Activated naive CD4-positive, alpha-beta T cell treated with anti-CD3 and anti-CD28 coated beads, Interleukin-2, amount 50 U/mL, for 16 hours (primary cell): ENCODE measurements around the gene ACCSL.

ENCODE experiments used
- DNase-seq: peaks from one replicate; pipeline ENCODE4 v3.0.0-alpha.2; 2020

Gene ACCSL

GRCh38 chr11:44047931-44048431 lies at the start of gene ACCSL:
ACCSL (plus strand) TSS chr11:44047981; CDS start chr11:44048037, 56 bp downstream.
- no peak for DNase-seq

DNA sequence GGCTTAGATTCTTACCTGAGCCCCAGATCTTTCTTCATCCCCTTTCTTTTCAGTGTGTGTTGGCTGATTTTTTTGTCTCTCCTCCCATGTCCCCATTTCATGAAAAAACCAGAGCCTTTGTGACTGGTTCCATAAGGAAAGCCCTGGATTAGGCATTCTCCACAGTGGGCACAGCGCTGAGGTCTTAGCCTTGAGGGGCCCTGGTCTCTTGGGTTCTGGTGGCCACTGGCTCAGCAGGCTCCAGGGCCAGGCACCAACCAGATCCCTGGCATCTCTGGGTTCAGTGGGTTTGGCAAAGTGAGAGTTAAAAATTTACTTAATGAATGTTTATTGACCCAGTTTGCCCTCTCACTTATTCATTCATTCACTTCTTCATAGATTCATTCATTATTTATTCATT lies 49.5 kb upstream of the ACCSL start:
- DNase-seq, result no peak

- DNase-seq, result no peak
Observed at GRCh38 chr11:44000731-44001130, 47.0 kb upstream of the ACCSL start.

DNA sequence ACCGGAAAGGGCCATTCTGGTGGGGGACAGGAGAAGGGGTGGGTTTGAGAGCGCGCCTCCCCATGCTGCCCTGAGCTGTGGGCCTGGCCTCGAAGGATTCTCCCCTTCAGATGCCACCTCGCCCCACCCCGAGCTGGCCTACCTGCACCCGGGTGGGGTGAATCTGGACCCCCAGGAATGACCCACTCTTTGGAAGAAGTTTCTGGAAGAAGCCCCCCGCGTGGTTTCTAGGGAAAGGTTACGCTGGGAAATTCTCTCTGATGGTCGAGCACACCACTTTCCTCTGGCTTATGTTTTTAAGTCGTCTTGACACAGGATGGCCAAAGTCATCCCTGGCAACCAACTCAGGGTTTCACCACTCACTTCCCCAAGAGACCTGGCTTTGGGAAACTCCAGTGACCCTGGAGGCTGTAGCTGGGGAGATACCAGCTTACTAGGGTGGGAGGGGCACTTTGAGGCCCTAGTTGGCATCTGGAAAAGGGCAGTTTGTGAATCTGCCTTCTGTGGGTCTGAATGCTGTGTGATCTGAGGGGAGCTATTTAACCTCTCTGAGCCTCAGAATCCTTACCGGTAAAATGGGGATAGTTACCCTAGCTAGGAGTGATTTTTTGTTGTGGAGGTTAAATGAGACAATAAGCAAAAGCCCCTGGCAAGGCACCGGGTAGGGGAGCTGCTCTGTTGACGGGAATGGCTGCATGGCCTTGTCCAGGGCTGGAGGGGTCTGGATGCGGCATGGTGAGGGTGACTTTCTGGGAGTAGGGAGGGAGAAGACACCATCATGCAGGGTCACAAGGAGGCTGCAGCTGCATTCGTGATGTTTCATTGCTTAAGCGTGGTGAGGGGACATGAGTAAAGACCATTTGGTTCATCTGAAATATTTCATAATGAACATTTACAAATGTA lies 45.3 kb upstream of the ACCSL start:
- no peak for DNase-seq

DNA sequence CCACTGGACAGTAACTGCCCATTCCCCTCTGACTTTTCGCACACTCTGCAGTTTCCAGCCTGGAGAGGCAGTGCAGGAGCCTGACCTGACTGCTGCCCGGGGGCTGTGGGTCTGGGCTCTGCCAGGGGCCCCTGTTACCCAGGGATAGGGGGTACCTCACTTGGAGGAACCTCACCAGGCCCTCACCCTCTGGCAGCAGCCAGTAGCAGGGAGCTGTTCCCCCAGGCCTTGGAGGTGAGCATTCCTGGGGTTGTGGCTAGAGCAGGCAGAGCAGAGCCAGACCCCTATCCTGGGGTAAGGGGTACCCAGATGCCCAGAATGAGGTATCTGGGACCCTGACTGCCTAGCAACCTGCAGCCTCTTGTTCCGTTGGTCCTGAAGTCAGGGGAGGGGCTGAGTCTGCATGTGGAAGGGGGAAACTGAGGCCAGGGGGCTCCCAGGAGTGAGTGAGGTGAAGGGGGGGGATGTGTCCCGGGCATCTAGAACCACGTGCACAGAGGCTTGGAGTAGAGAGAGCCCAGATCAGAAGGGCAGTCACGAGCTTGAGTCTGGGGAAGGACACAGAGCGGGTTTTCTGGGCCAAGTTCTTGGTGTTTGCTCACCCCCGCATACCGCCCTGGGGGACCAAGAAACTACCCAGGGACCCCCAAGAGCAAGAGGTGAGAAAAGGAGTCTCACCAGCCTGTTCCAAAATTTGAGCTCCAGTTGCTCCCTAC lies 43.9 kb upstream of the ACCSL start:
- DNase-seq, result no peak

DNA sequence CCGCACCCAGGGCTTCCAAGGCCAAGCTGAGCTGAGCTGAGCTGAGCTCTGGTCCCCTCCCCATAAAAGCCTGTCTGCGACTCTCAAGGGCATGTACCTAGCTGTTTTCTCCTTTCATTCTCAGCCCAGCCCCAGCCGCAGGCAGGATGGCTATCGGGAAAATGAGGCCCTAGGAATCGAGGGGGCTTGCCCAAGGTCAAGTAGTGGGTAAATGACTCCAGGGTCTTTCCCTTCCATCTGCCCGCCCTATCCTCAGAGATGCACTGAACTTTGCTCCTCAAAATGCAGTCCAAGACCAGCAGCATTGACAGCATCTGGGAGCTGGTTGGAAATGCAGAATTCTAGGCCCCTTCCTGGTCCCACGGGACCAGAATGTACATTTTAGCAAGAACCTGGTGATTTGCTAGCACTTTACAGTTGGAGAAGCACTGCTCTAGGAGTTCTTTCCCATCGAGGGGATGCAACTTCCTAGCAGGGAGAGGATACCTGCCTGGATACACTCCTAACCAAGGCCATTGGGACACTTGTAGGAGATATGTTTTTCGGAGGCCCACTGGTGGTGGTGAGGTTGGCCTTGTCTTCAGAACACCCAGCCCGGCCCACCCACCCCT lies 43.2 kb upstream of the ACCSL start:
- no peak for DNase-seq

DNA sequence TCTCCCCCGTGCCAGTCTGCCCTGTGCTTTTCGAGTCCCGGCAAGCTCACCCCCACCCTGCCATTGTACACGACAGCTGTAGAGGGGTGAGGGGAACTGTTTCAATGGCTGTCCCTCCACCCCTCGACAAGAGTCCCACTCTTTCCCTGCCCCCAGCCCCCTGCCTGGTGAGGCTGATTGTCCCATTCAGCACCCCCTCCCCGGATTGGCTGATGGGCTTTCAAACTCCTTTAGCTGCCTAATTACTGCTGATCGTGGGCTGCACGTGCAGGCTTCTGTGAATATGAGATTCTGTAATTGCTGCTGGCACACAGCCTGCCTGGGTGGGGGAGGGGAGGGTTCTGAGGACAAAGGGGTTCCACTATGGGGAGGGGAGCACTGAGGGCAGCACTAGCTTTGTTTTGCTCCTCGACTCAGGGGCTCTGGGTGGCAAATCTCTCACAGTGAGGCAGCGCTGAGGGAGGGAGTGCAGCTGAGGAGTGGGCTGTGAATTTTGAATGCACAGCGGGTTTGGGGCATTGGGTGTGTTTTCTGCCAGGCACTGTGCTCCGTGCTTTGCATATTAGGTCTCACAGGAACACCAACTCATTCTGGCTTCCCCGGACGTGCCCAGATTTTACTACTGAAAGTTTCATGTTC lies 42.6 kb upstream of the ACCSL start:
- DNase-seq, result no peak

DNA sequence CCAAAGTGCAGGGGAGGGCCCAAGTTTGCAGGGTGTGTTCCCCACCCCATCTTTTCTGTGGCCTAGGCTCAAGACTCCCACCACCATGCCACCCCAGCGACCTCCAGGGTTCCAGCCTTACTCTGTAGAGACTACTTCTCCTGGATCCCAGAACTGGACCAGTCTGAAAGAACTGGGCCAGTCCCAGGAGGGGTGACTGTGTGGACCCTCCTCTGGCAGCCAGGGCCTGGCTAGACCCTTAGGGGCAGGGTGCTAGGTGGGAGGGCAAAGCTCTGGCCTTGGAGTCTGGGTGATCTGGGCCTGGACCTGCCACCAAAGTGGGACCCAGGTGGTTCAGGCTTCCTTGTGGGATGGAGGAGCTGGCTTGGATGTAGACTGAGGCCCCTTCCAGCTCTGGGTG lies 41.8 kb upstream of the ACCSL start:
- DNase-seq, result no peak

- DNase-seq, result no peak
Observed at GRCh38 chr11:44006917-44007361, 40.8 kb upstream of the ACCSL start.

DNA sequence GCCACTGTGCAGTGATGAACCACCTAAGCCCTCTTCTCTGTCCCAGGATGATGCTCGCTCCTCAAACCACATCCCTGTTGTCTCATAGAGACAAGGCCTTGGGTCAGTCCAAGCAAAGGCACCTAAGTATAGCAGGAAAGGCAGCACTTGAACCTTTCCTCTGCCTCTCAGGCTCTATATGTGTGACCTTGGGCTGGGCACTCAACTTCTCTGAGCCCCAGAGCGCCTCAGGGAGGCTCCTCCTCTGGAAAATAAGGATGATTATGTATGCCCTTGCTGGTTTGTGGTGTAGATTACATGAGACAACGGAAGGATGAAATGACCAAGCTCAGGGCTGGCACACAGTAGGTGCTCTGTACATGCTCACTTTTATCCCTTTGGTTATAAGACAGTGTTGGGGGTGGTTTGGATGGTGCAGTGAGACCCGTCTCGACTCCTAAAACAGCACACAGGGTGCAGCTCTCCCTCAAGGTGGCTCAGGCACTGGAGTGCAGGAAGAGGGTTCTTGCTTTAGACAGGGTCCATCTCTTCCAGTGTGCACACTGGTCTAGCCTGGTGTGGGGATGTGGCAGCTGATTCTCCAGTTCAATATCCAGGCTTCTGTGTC lies 40.2 kb upstream of the ACCSL start:
- DNase-seq, result no peak

GRCh38 chr11:44008088-44008501 lies 39.7 kb upstream of the ACCSL start:
- DNase-seq, result no peak

DNA sequence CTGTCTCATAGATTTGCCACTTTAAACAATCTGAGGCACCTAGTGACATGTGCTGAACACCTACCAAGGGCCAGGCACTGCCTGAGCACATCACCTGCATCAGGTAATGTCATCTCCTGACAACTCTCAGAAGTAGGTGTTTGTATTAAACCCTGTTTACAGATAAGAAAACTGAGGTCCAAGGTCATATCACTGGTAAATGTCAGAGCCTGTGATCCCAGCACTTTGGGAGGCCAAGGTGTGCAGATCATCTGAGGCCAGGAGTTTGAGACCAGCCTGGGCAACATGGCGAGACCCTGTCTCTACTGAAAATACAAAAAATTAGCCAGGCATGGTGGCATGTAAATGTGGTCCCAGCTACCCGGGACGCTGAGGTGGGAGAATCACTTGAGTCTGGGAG lies 39.1 kb upstream of the ACCSL start:
- no peak for DNase-seq

DNA sequence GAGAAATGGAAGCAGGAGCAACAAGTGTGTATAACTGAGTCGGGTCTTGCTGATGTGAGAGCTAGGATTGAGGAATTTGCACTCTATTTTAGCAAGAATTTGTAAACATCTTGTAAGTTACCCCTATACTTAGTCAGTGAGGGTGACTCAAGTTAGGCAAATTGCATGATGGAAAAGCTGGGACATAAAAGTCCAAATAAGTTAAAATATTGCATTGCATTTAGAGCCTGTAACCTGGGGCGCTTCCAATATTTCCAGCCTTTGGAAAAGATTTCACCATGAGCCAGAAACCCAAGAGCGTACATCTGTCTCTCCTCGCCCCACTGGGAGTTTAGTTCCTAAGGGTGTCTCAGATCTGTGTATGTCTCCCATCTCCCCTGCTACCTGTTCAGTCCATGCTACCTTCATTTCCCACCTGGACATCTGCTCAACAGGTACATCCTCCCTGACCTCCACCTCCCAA lies 37.0 kb upstream of the ACCSL start:
- DNase-seq, result no peak

GRCh38 chr11:44011797-44012196 lies 36.0 kb upstream of the ACCSL start:
- no peak for DNase-seq

DNA sequence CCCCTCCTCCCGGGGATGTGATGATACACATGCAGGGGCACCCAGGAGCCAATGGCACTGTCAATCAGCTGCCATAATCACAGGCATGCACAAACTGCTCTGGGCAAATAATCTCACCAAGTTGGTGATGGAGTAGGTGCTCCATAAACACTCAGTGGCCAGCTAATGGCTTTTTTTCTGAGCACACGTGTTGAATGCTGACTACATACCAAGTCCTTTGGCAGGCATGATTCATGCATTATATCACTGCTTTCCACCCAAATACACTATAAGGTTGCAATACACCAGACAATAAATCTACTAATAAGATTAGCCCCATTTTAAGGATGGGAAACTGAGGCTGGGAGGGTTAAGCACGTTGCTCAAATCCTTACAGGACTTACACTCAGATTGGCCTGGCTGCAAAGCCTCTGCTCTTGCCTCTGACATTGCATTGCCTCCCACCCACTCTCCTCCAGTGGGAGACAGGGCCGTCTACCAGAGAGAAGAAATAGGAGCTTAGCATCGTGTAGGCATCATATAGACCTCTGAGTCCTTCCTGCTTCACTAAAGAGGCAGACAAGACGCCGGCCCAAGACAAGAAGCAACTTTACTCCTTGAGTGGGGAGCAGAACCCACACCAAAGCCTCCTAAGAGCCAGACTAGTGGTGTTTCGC lies 32.7 kb upstream of the ACCSL start:
- DNase-seq, result no peak

DNA sequence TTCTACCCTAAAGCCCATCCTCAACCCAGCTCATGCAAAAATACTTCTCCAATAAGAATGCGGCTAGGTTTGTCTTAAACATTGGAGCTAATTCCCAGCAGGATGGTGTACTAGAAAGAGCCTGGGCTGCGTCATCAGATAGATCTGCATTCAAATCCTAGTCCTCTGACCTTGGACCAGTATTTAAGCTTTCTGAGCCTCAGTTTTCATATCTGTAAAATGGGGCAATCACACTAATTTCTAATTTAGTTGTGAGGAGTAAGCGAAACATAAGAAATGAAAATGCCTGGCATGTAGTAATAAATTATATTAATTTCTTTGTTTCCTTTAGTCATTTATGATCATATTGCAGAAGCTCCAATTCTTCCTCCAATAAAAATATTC lies 32.2 kb upstream of the ACCSL start:
- DNase-seq, result no peak

DNA sequence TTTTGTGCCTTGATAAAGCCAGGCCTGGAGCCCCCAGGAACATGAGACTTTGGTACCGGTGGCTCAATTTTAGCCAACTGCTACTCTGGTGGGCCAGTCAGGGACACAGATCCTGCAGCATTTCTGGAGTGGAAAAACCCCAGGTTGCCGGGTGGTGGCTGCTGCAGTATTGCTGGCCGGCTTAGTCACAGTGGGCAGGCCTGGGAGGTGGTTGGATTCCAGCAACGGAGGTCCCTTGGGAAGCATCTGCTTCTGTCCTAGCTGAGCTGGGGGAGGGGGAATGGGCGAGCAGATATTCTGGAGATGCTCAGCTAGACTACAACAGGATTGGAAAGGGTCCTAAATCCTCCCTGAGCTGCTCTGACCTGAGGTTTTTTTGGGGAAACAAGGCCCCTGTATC lies 31.6 kb upstream of the ACCSL start:
- no peak for DNase-seq

DNA sequence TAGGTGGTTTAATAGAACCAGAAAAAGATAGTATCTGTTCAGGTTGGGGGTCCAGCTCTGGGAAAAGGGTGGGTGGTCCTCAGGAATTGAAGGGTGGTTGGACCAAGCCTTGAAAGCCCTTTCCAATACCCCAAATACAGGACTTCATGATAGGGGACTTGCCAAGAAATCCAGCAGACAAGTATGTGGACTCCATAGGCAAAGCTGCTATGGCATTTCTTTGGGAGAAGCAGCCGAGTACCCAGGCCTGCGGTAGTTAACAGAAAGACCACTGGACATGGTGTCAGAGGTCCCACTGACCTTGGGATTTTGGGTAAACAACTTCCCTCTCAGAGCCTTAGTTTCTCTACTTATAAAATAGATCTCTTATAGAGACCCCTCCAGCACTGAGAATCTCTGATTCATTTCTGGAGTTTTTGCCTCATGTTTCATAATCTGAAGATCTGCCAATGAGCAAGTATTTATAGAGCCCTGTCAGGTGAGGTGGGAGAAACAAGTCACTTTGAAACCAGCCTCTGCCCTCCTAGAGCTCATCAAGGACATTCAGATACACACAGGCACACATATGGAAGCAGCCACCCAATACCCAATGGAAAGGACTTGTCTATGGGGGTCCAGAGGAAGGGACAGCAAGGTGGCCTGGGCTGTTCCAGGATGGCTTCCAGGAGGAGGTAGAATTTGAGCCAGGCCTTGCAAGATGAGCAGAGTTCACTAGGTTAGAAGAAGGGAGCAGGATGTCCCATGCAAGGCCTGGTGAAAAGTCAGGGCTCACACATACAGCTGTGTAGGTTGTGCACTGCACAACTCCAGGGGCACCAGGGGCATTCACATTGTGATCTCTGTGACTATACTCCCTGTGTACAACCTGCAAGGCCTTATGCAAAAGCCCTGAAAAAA lies 31.0 kb upstream of the ACCSL start:
- DNase-seq, result no peak

- DNase-seq, result no peak
Observed at GRCh38 chr11:44017443-44018126, 30.2 kb upstream of the ACCSL start.

- no peak for DNase-seq
Observed at GRCh38 chr11:44018127-44018521, 29.7 kb upstream of the ACCSL start.
